ENCODE measurements around the gene BANP. TPM values are rescaled to one million over a fixed set of nuclear protein-coding genes. Genes with fewer than 3 reads are reported as not detected.
"Not testable (repeated sequence)": the region's sequence is repeated elsewhere in the genome, so short reads cannot be mapped to it uniquely, and the experiment has no call there.

BANP gene
- total and polyA plus RNA-seq, 4 donors = 7.4 to 35.6 (median 19.7) TPM

GRCh38 chr16:88076211-88076931 lies 125.1 kb downstream of the BANP start:
- Histone ChIP-seq H3K27me3 (ENCODE audit: control insufficient read depth in 1 of 2, insufficient read depth in 2 of 2, low read length in 1 of 2) (no peaks in the 10 kb centered on the region), H3K9me3 (ENCODE audit: control insufficient read depth, low read length) (no peaks in the 10 kb centered on the region), H3K4me3 (ENCODE audit: low read length in 2 of 2) (no peak overlapping the region), H3K4me1 (ENCODE audit: control insufficient read depth in 1 of 2, insufficient read depth in 2 of 2, low read length in 2 of 2) (no peaks in the 10 kb centered on the region), H3K36me3 (ENCODE audit: control insufficient read depth in 1 of 2, insufficient read depth in 2 of 2, low read length in 1 of 2) (peaks cover 0 to 7% of the 10 kb centered on the region in 2 donors), H3K27ac (ENCODE audit: low read depth in 1 of 2, low read length in 2 of 2) (no peak overlapping the region)
- DNase-seq (peak in 1 of 2 donors; percentile 72), ATAC-seq (ENCODE audit: low FRiP score) (no peak)
- intact Hi-C loops (cut with DNase I) = no loop called here
- 94 to 95% methylated on average over 57 of the region's 57 CpGs for WGBS, 2 donors

GRCh38 chr16:88076932-88077320 lies 125.7 kb downstream of the BANP start:
- H3K4me1 ChIP-seq (ENCODE audit: control insufficient read depth in 1 of 2, insufficient read depth in 2 of 2, low read length in 2 of 2); H3K9me3 ChIP-seq (ENCODE audit: control insufficient read depth, low read length); H3K36me3 ChIP-seq (ENCODE audit: control insufficient read depth in 1 of 2, insufficient read depth in 2 of 2, low read length in 1 of 2); H3K27ac ChIP-seq (ENCODE audit: low read depth in 1 of 2, low read length in 2 of 2); H3K4me3 ChIP-seq (ENCODE audit: low read length in 2 of 2); H3K27me3 ChIP-seq (ENCODE audit: control insufficient read depth in 1 of 2, insufficient read depth in 2 of 2, low read length in 1 of 2); ATAC-seq (ENCODE audit: low FRiP score); DNase-seq; intact Hi-C loops (cut with DNase I): not testable (repeated sequence)
- WGBS, 2 donors = 96 to 98% methylated on average over 5 of the region's 5 CpGs

DNA sequence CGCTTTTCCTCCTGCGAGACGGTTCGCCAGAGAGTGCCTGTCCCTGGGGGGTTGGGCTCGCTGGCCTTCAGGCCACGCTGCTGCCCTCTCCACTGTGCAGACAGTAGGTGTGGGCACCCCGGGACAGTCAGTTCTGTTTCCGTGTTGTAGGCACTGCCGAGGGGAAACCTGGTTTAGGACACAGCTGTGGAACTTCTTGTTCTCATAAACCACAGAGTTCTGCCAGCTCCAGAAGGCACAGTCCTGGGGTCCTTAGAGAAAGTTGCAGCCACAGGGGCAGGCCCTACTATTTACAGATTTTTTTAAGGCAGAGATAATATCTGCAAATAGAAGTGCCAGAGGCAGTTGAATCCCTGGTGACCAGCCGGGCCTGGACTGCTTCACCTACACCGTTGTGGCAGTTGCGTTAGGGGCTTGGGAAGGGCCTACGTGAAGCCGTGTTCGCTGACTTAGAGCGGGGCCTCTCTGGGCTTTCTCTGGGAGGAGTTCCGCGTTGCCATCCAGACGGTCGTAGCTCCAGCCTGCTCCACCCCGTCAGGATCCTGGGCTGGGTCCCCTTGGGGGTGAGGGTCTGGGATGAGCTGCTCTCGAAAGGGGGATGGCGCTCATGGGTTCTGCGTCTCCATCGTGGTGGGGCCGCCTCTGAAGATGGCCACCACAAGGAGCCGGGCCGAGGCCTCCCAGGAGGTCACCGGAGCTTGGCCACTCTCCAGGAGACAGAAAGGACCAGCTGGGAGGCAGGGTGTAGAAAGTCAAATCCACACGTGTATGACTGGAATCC lies 126.3 kb downstream of the BANP start:
- Histone ChIP-seq H3K4me1 (ENCODE audit: control insufficient read depth in 1 of 2, insufficient read depth in 2 of 2, low read length in 2 of 2) (no peaks in the 10 kb centered on the region), H3K4me3 (ENCODE audit: low read length in 2 of 2) (no peak overlapping the region), H3K9me3 (ENCODE audit: control insufficient read depth, low read length) (no peaks in the 10 kb centered on the region), H3K27ac (ENCODE audit: low read depth in 1 of 2, low read length in 2 of 2) (no peak overlapping the region), H3K36me3 (ENCODE audit: control insufficient read depth in 1 of 2, insufficient read depth in 2 of 2, low read length in 1 of 2) (peaks cover 0 to 4% of the 10 kb centered on the region in 2 donors), H3K27me3 (ENCODE audit: control insufficient read depth in 1 of 2, insufficient read depth in 2 of 2, low read length in 1 of 2) (no peaks in the 10 kb centered on the region)
- DNase-seq (peak; percentile 42 to 45), ATAC-seq (ENCODE audit: low FRiP score) (no peak)
- intact Hi-C loops (cut with DNase I) = no loop called here
- WGBS, 2 donors = 87 to 89% methylated on average over 30 of the region's 30 CpGs

GRCh38 chr16:88078111-88078775 lies 127.0 kb downstream of the BANP start:
- DNase-seq = peak; percentile 25 to 45
- no peak overlapping the region for H3K27ac ChIP-seq (ENCODE audit: low read depth in 1 of 2, low read length in 2 of 2)
- intact Hi-C loops (cut with DNase I) = no loop called here
- H3K9me3 ChIP-seq (ENCODE audit: control insufficient read depth, low read length) = no peaks in the 10 kb centered on the region
- peaks cover 0 to 2% of the 10 kb centered on the region in 2 donors for H3K36me3 ChIP-seq (ENCODE audit: control insufficient read depth in 1 of 2, insufficient read depth in 2 of 2, low read length in 1 of 2)
- no peaks in the 10 kb centered on the region for H3K4me1 ChIP-seq (ENCODE audit: control insufficient read depth in 1 of 2, insufficient read depth in 2 of 2, low read length in 2 of 2)
- H3K27me3 ChIP-seq (ENCODE audit: control insufficient read depth in 1 of 2, insufficient read depth in 2 of 2, low read length in 1 of 2) = no peaks in the 10 kb centered on the region
- no peak overlapping the region for H3K4me3 ChIP-seq (ENCODE audit: low read length in 2 of 2)
- no peak for ATAC-seq (ENCODE audit: low FRiP score)
- 92 to 96% methylated on average over 17 of the region's 17 CpGs for WGBS, 2 donors

- no peak overlapping the region for H3K27ac ChIP-seq (ENCODE audit: low read depth in 1 of 2, low read length in 2 of 2)
- no peaks in the 10 kb centered on the region for H3K4me1 ChIP-seq (ENCODE audit: control insufficient read depth in 1 of 2, insufficient read depth in 2 of 2, low read length in 2 of 2)
- no peak for ATAC-seq (ENCODE audit: low FRiP score)
- no peak overlapping the region for H3K4me3 ChIP-seq (ENCODE audit: low read length in 2 of 2)
- H3K9me3 ChIP-seq (ENCODE audit: control insufficient read depth, low read length) = no peaks in the 10 kb centered on the region
- intact Hi-C loops (cut with DNase I) = no loop called here
- DNase-seq = no peak
- H3K27me3 ChIP-seq (ENCODE audit: control insufficient read depth in 1 of 2, insufficient read depth in 2 of 2, low read length in 1 of 2) = no peaks in the 10 kb centered on the region
- 79 to 80% methylated on average over 9 of the region's 9 CpGs for WGBS, 2 donors
- H3K36me3 ChIP-seq (ENCODE audit: control insufficient read depth in 1 of 2, insufficient read depth in 2 of 2, low read length in 1 of 2) = no peaks in the 10 kb centered on the region
These were observed 132.3 kb downstream of the BANP start for GRCh38 chr16:88083582-88083981.

GRCh38 chr16:88084881-88085280 lies 133.6 kb downstream of the BANP start:
- H3K36me3 ChIP-seq (ENCODE audit: control insufficient read depth in 1 of 2, insufficient read depth in 2 of 2, low read length in 1 of 2) = no peaks in the 10 kb centered on the region
- ATAC-seq (ENCODE audit: low FRiP score) = no peak
- intact Hi-C loops (cut with DNase I) = no loop called here
- WGBS, 2 donors = 41 to 56% methylated on average over 3 of the region's 3 CpGs
- no peaks in the 10 kb centered on the region for H3K27me3 ChIP-seq (ENCODE audit: control insufficient read depth in 1 of 2, insufficient read depth in 2 of 2, low read length in 1 of 2)
- H3K27ac ChIP-seq (ENCODE audit: low read depth in 1 of 2, low read length in 2 of 2) = no peak overlapping the region
- H3K4me1 ChIP-seq (ENCODE audit: control insufficient read depth in 1 of 2, insufficient read depth in 2 of 2, low read length in 2 of 2) = no peaks in the 10 kb centered on the region
- DNase-seq = no peak
- H3K4me3 ChIP-seq (ENCODE audit: low read length in 2 of 2) = no peak overlapping the region
- H3K9me3 ChIP-seq (ENCODE audit: control insufficient read depth, low read length) = no peaks in the 10 kb centered on the region

GRCh38 chr16:88086571-88087516 lies 135.6 kb downstream of the BANP start:
- Histone ChIP-seq H3K4me3 (ENCODE audit: low read length in 2 of 2) (no peak overlapping the region), H3K36me3 (ENCODE audit: control insufficient read depth in 1 of 2, insufficient read depth in 2 of 2, low read length in 1 of 2) (no peaks in the 10 kb centered on the region), H3K27ac (ENCODE audit: low read depth in 1 of 2, low read length in 2 of 2) (no peak overlapping the region), H3K4me1 (ENCODE audit: control insufficient read depth in 1 of 2, insufficient read depth in 2 of 2, low read length in 2 of 2) (no peaks in the 10 kb centered on the region), H3K9me3 (ENCODE audit: control insufficient read depth, low read length) (no peaks in the 10 kb centered on the region), H3K27me3 (ENCODE audit: control insufficient read depth in 1 of 2, insufficient read depth in 2 of 2, low read length in 1 of 2) (no peaks in the 10 kb centered on the region)
- 73 to 78% methylated on average over 34 of the region's 34 CpGs for WGBS, 2 donors
- DNase-seq = peak in 1 of 2 donors; percentile 40
- intact Hi-C loops (cut with DNase I) = no loop called here
- ATAC-seq (ENCODE audit: low FRiP score) = no peak

DNA sequence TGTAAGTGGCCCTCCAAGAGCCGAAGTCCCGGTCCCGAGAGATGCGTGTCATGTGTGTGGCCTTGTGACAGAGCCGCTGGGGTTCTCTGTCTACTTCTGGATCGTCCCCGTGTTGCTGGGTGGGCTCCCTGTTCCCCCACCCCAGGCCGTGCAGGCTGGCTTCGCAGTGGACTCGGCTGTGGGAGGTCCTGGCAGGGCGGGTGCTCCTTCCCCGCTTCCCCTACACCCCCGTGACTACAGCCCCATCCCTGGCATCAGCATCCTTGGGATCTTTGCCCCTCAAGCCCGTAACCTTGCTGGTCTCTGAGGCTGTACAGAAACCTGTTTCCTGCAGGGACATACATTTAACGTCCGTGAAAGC lies 136.3 kb downstream of the BANP start:
- ATAC-seq (ENCODE audit: low FRiP score) (no peak), DNase-seq (peak in 1 of 2 donors; percentile 35)
- H3K36me3 ChIP-seq (ENCODE audit: control insufficient read depth in 1 of 2, insufficient read depth in 2 of 2, low read length in 1 of 2) = no peaks in the 10 kb centered on the region
- no peaks in the 10 kb centered on the region for H3K27me3 ChIP-seq (ENCODE audit: control insufficient read depth in 1 of 2, insufficient read depth in 2 of 2, low read length in 1 of 2)
- H3K4me3 ChIP-seq (ENCODE audit: low read length in 2 of 2) = no peak overlapping the region
- WGBS, 2 donors = 90 to 91% methylated on average over 16 of the region's 16 CpGs
- H3K9me3 ChIP-seq (ENCODE audit: control insufficient read depth, low read length) = no peaks in the 10 kb centered on the region
- intact Hi-C loops (cut with DNase I) = no loop called here
- no peak overlapping the region for H3K27ac ChIP-seq (ENCODE audit: low read depth in 1 of 2, low read length in 2 of 2)
- H3K4me1 ChIP-seq (ENCODE audit: control insufficient read depth in 1 of 2, insufficient read depth in 2 of 2, low read length in 2 of 2) = no peaks in the 10 kb centered on the region

Data from aorta (tissue), 5 donors.